CD14-positive monocyte (primary cell): ENCODE results near the gene NLRP8. TPM values are rescaled to one million over a fixed set of nuclear protein-coding genes. Genes with fewer than 3 reads are reported as not detected.

Experiments used
- DNase-seq, 3 donors: peaks; one replicate each; pipeline ENCODE4 v3.0.0-alpha.2; 2011 to 2022
- H2AFZ ChIP-seq: 2 replicates; pipeline ENCODE4 v1.6.0; 2012; ENCODE audit warnings: mild to moderate bottlenecking, low read depth, low read length, inconsistent platforms; ENCODE audit not compliant: insufficient read depth, poor library complexity, severe bottlenecking
- H3K27ac ChIP-seq, 2 donors: 1 replicate in 1 of 2; 2 replicates in 1 of 2; pipeline ENCODE4 v1.5.1; 2012 to 2013; ENCODE audit warnings: low read length in 2 of 2, control low read depth in 1 of 2, inconsistent platforms in 1 of 2, low read depth in 1 of 2, mild to moderate bottlenecking in 1 of 2
- H3K27me3 ChIP-seq, 2 donors: one replicate each; pipeline versions ENCODE4 v1.6.0 to v1.6.1; 2011 to 2013; ENCODE audit warnings: low read length in 2 of 2; ENCODE audit not compliant: control insufficient read depth in 2 of 2, insufficient read depth in 2 of 2
- H3K36me3 ChIP-seq, 2 donors: replicated peaks in 1 of 2; 1 replicate in 1 of 2; 2 replicates in 1 of 2; pipeline versions ENCODE4 v1.5.1 to v1.6.1; 2012 to 2013; ENCODE audit warnings: low read length in 2 of 2, control low read depth in 1 of 2, inconsistent platforms in 1 of 2, mild to moderate bottlenecking in 1 of 2; ENCODE audit not compliant: insufficient read depth in 2 of 2, control insufficient read depth in 1 of 2
- H3K4me1 ChIP-seq, 2 donors: 1 replicate in 1 of 2; 2 replicates in 1 of 2; pipeline versions ENCODE4 v1.5.1 to v1.6.1; 2012 to 2013; ENCODE audit warnings: low read length in 2 of 2, control low read depth in 1 of 2, inconsistent platforms in 1 of 2, mild to moderate bottlenecking in 1 of 2, moderate library complexity in 1 of 2; ENCODE audit not compliant: insufficient read depth in 2 of 2, control insufficient read depth in 1 of 2
- H3K4me2 ChIP-seq: replicated peaks from 2 replicates; pipeline ENCODE3; 2012; ENCODE audit warnings: low read length, moderate library complexity, mild to moderate bottlenecking; ENCODE audit not compliant: poor library complexity, severe bottlenecking; ENCODE audit errors: extremely low read depth
- H3K4me3 ChIP-seq, 3 experiments: fragments of 200-600 bp in 1 of 3; sonication (generic) in 1 of 3; replicated peaks in 1 of 3; 1 replicate in 2 of 3; 2 replicates in 1 of 3; pipeline ENCODE4 v1.5.1; 2011 to 2013; ENCODE audit warnings: low read length in 3 of 3, mild to moderate bottlenecking in 3 of 3, control low read depth in 2 of 3, low read depth in 2 of 3, inconsistent platforms in 1 of 3, moderate library complexity in 1 of 3
- H3K79me2 ChIP-seq: 2 replicates; pipeline ENCODE4 v1.6.0; 2012; ENCODE audit warnings: mild to moderate bottlenecking, control low read depth, inconsistent platforms, low read length, moderate library complexity; ENCODE audit not compliant: insufficient read depth
- H3K9ac ChIP-seq: 2 replicates; pipeline ENCODE4 v1.6.0; 2017; ENCODE audit warnings: low read length, mild to moderate bottlenecking; ENCODE audit not compliant: insufficient read depth, poor library complexity, severe bottlenecking
- H3K9me3 ChIP-seq, 2 donors: replicated peaks in 1 of 2; 1 replicate in 1 of 2; 2 replicates in 1 of 2; pipeline versions ENCODE4 v1.5.1 to v1.6.1; 2012 to 2013; ENCODE audit warnings: low read length in 2 of 2, control low read depth in 1 of 2; ENCODE audit not compliant: control insufficient read depth in 1 of 2, insufficient read depth in 1 of 2
- H4K20me1 ChIP-seq: 2 replicates; pipeline ENCODE4 v1.6.0; 2012; ENCODE audit warnings: mild to moderate bottlenecking, low read length, control low read depth, moderate library complexity; ENCODE audit not compliant: insufficient read depth
- H3K27ac Mint-ChIP-seq, 7 donors: one replicate each; pipeline ENCODE4 v1.8.0; 2020; ENCODE audit warnings: mild to moderate bottlenecking in 7 of 7, mixed read lengths in 7 of 7, moderate library complexity in 6 of 7, inconsistent platforms in 2 of 7
- H3K27me3 Mint-ChIP-seq, 3 donors: one replicate each; pipeline ENCODE4 v1.8.0; 2021 to 2022; ENCODE audit warnings: low read depth in 3 of 3, mild to moderate bottlenecking in 3 of 3, mixed read lengths in 3 of 3, moderate library complexity in 3 of 3, inconsistent platforms in 1 of 3
- H3K36me3 Mint-ChIP-seq, 2 donors: one replicate each; pipeline ENCODE4 v1.8.0; 2020; ENCODE audit warnings: mixed read lengths in 2 of 2, inconsistent platforms in 1 of 2, mild to moderate bottlenecking in 1 of 2
- H3K4me1 Mint-ChIP-seq: one replicate; pipeline ENCODE4 v1.8.0; 2020; ENCODE audit warnings: mild to moderate bottlenecking, mixed read lengths
- H3K4me3 Mint-ChIP-seq, 2 donors: one replicate each; pipeline ENCODE4 v1.8.0; 2020; ENCODE audit warnings: mild to moderate bottlenecking in 2 of 2, mixed read lengths in 2 of 2, moderate library complexity in 1 of 2
- H3K9me3 Mint-ChIP-seq, 7 donors: one replicate each; pipeline ENCODE4 v1.8.0; 2020 to 2022; ENCODE audit warnings: mixed read lengths in 7 of 7, mild to moderate bottlenecking in 6 of 7, moderate library complexity in 6 of 7, inconsistent platforms in 2 of 7
- CTCF ChIP-seq: fragments of 200-600 bp; IDR thresholded peaks from one replicate; pipeline ENCODE4 v1.8.0; 2022; ENCODE audit warnings: antibody characterized with exemption, mild to moderate bottlenecking
- WGBS: methylation state at CpG from one replicate; pipeline ENCODE4 v1.1.5; 2013; ENCODE audit warnings: missing lambda C conversion rate; ENCODE audit not compliant: insufficient coverage; 5-methylcytosine and 5-hydroxymethylcytosine counted together
- intact Hi-C, 2 donors: fragments of 100-400 bp; cut with micrococcal nuclease; formaldehyde crosslinking; loops; one replicate each; pipeline versions ENCODE4 v1.15.0 to v1.15.1; 2023
- polyA plus RNA-seq, 3 donors: library from polyadenylated mRNA; depleted of rRNA in 1 of 3; unstranded in 2 of 3; stranded (reverse) in 1 of 3; fragments of 300-500 nt in 2 of 3; fragments of >200 nt in 1 of 3; fragmentation: Illumina TruSeq in 2 of 3; gene quantifications; 1 replicate in 2 of 3; 2 replicates in 1 of 3; pipeline ENCODE4 v1.2.3, GENCODE V29; 2012 to 2021

NLRP8 gene
- polyA plus RNA-seq, 3 donors, result not detected

GRCh38 chr19:55985254-55985653, 37.6 kb downstream of the NLRP8 start:
- H3K4me1 Mint-ChIP-seq, result no peaks in the 10 kb centered on the region

GRCh38 chr19:55986487-55986886, 38.9 kb downstream of the NLRP8 start, which contains the start of gene NLRP5:
TSS of gene NLRP5 (plus strand) at chr19:55986775.
- Mint-ChIP-seq H3K4me3 (no peak within 1 kb of the TSS), H3K36me3 (no peaks in the 10 kb centered on the region), H3K9me3 (peaks cover 9 to 48% (median 30%) of the 10 kb centered on the region in 7 donors), H3K27ac (peak within 1 kb of the TSS in 1 of 7 donors; percentile 3), H3K27me3 (peaks cover 0 to 3% (median 1%) of the 10 kb centered on the region in 3 donors), H3K4me1 (no peaks in the 10 kb centered on the region)
- Histone ChIP-seq H3K36me3 (no peaks in the 10 kb centered on the region), H2AFZ (no peak within 1 kb of the TSS), H3K79me2 (no peaks in the 10 kb centered on the region), H4K20me1 (no peaks in the 10 kb centered on the region), H3K4me2 (no peak within 1 kb of the TSS), H3K4me1 (no peaks in the 10 kb centered on the region), H3K9ac (no peak within 1 kb of the TSS), H3K4me3 (no peak within 1 kb of the TSS), H3K9me3 (peaks cover 12 to 27% of the 10 kb centered on the region in 2 donors), H3K27ac (no peak within 1 kb of the TSS), H3K27me3 (no peaks in the 10 kb centered on the region)
- no peak for TF ChIP-seq CTCF
- intact Hi-C loops, result no loop called here
- 53% methylated on average over 8 of the region's 10 CpGs for WGBS
- no peak for DNase-seq

More at GRCh38 chr19:55985254-55985653, 37.6 kb downstream of the NLRP8 start:
- Mint-ChIP-seq H3K4me3 (no peak overlapping the region), H3K27ac (no peak overlapping the region), H3K36me3 (no peaks in the 10 kb centered on the region), H3K9me3 (peaks cover 8 to 52% (median 31%) of the 10 kb centered on the region in 7 donors), H3K27me3 (peaks cover 0 to 3% (median 1%) of the 10 kb centered on the region in 3 donors)
- Histone ChIP-seq H4K20me1 (no peaks in the 10 kb centered on the region), H3K36me3 (no peaks in the 10 kb centered on the region), H2AFZ (no peak overlapping the region), H3K79me2 (no peaks in the 10 kb centered on the region), H3K27ac (no peak overlapping the region), H3K4me3 (no peak overlapping the region), H3K4me1 (no peaks in the 10 kb centered on the region), H3K4me2 (no peak overlapping the region), H3K9ac (no peak overlapping the region), H3K27me3 (no peaks in the 10 kb centered on the region), H3K9me3 (peaks cover 21 to 27% of the 10 kb centered on the region in 2 donors)
- no peak for TF ChIP-seq CTCF
- no CpG with 5 or more reads among the region's 1 CpG for WGBS
- no peak for DNase-seq
- intact Hi-C loops, result no loop called here
